HG02678 (cell line): ENCODE results near the gene ORMDL1.
"Not testable (repeated sequence)": the region's sequence is repeated elsewhere in the genome, so short reads cannot be mapped to it uniquely, and the experiment has no call there.

Experiments used
- ATAC-seq: cut with Tn5 transposase; IDR thresholded peaks from one replicate; pipeline ENCODE4 v1.9.1; 2021; ENCODE audit warnings: mild to moderate bottlenecking, moderate library complexity; ENCODE audit not compliant: unreplicated experiment

ORMDL1 gene

GRCh38 chr2:189772212-189772611 is 11.9 kb downstream of the ORMDL1 start:
- ATAC-seq, result no peak

DNA sequence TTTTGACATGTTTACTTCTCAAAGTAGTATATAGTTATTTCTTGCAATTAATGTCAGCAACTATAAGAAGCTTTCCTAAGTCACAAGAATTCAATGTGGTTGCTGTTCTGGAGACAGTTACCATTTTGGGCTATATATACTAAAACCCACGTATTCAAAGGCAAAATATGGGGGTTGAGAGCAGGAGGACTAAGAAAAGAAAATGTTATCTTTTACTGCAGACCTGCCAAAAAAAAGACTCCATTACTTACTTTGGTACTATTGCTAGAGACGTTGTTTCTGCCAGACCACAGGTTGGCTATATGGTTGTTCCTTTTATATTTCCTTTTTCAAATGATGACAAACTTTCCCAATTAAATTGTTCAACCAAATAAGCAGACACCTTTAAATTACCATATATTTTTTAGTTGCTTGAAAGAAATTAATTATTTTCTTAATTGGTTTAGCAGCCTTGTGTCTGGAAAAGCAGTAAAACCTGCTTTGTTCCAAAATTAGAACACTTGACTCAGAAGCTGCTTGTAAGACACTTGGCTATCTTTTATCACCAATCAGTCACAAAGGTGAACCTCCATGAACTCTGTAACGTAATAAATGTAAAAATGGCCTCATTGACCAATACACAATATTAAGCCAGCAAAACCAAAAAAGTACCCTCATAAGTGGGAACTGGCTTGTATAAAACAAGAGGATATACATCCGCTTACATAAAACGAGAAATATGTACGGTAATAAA is 13.4 kb downstream of the ORMDL1 start:
- no peak for ATAC-seq

DNA sequence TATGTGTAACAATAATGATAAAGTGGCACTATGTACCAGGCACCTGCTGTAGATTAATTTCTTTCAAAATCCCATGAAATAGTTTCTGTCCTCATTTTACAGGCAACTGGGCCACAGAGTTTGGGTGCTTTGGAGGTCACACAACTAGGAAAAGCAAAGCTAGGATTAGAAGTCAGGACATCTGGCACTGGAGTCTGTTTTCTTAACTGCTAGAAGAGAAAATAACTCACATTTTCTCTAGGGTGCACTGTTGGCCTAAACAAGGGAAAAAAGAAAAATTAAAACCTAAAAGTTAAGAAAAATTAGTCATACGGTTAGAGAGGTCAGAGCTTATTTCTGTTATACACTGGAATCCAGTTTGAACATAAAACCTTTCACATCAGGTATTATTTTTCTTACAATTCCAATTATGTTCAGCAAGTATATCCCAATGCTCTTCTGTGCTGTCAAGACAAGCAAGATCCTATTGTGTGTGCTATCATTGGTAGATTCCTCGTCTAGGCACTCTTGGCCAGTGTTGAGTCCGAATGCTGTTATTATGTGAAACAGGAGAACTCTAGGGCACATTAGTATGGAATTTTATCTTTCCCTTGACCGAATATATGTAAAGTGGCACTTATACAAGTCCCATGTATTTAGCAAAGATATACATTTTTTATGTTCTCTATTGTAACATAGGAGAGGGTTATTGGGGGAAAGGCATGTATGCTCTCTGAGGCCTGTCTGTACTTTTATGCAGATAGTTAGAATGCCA is 20.1 kb downstream of the ORMDL1 start:
- ATAC-seq, result no peak

DNA sequence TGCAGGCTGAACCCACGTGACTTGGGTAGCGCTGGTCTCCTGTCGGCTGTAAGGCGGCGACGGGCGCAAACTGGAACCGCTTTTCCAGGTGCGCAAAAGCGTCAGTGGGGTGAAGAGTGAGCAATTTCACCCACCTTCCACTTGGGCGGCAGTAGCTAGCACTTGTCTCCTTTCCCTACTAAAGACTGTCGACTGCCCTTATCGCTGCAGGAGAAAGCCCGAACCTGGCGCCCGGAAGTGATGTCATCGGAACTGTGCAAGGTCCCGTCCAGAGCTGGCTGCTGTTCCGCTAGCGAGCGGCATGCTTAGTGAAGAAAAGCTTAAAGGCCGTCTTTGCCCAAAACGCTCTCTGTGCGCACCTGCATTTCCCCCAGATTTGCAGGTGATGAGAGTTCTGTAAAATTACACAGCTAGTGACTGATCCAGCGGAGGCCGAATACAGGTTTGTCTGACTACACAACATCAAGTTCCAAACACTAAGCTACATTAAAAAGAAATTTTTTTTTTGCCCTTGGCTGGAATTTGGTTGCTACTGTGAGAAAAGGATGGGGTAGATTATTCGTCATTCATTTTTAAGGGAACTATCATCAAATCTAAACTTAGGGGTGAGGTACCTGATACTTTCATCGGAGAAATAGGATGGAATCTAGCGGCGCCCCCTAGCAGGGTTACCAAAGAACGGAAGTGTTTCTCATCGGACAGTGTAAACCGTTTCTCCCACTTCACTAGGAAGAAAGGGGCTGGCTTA is 21.4 kb downstream of the ORMDL1 start, which contains the start of gene OSGEPL1:
OSGEPL1 (minus strand) TSS at position 242 of the 748 bp plus-strand sequence. CDS start 1,152 bp downstream, outside the sequence.
- peak; percentile 95 for ATAC-seq

- ATAC-seq, result no peak
These were observed 21.9 kb downstream of the ORMDL1 start for GRCh38 chr2:189762229-189762550.

DNA sequence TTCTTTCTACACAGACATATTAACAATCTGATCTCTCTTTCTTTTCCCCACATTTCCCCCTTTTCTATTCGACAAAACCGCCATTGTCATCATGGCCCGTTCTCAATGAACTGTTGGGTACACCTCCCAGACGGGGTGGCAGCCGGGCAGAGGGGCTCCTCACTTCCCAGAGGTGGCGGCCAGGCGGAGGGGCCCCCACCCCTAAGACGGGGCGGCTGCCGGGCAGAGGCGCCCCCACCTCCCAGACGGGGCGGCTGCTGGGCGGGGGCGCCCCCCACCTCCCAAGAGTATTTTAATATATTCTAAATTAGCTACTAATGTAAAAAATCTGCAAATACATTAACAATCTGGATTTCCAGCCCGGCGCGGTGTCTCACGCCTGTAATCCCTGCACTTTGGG is 24.0 kb downstream of the ORMDL1 start:
- not testable (repeated sequence) for ATAC-seq

- ATAC-seq, result no peak
These were observed 27.7 kb downstream of the ORMDL1 start for GRCh38 chr2:189756311-189756952.

DNA sequence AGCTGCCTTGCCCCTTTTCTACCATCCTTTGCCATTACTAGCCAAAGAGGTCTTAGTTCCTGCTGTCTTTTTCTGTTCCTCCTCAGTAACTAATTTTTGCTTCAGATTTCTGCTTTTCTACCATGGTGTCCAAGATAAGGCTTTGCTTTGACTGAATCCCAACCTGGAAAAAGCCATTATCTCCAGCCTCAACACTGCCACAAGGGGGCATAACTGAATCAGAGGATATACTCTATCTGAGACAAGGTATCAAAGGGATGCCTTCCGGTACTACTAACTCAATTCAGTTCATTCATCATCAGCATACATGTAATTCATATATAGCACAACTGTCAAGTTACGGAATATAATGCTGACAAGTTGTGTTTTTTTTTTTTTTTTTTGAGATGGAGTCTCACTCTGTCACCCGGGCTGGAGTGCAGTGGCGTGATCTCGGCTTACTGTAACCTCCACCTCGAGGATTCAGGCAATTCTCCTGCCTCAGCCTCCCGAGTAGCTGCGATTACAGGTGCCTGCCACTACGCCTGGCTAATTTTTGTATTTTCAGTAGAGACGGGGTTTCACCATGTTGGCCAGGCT is 33.0 kb downstream of the ORMDL1 start:
- peak; percentile 69 for ATAC-seq

GRCh38 chr2:189729430-189729829 is 54.7 kb downstream of the ORMDL1 start:
- ATAC-seq, result no peak

DNA sequence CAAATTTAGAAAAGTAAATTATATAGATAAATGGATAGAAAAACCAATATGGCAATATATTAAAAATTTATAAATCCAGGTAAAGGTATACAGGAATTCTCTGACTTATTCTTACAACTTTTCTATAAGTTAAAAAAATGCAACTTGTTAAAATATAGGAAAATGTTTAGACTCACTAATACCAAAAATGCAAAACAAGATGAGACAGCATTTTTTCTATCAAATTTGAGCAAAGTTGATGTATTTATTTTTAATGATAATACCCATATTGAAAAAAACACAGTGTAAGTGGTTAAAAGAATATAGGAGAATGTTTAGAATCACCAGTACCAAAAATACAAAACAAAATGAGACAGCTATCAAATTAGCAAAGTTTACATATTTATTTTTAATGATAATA is 57.3 kb downstream of the ORMDL1 start:
- ATAC-seq, result no peak

GRCh38 chr2:189726271-189726670 is 57.9 kb downstream of the ORMDL1 start:
- ATAC-seq, result no peak

GRCh38 chr2:189723192-189723591 is 60.9 kb downstream of the ORMDL1 start:
- no peak for ATAC-seq
